Neural cell (in vitro differentiated cells): ENCODE measurements around the gene MST1. TPM values are rescaled to one million over a fixed set of nuclear protein-coding genes. Genes with fewer than 3 reads are reported as not detected.

Source experiments
- H2AFZ ChIP-seq: fragments of 200-600, 300-800 bp; sonication (generic), shearing (Covaris generic); 2 replicates; pipeline ENCODE4 v1.6.0; 2014; ENCODE audit warnings: low read depth, mild to moderate bottlenecking, antibody characterized with exemption, low read length, moderate library complexity
- H3F3A ChIP-seq: fragments of 200-600 bp; shearing (Covaris generic); 2 replicates; pipeline ENCODE4 v1.6.1; 2016; ENCODE audit warnings: mild to moderate bottlenecking, moderate library complexity, mixed read lengths, antibody characterized with exemption, low read length; ENCODE audit not compliant: insufficient read depth, poor library complexity, severe bottlenecking
- H3K27ac ChIP-seq: fragments of 200-600, 300-800 bp; sonication (generic), shearing (Covaris generic); 2 replicates; pipeline ENCODE4 v1.5.1; 2014; ENCODE audit warnings: mild to moderate bottlenecking, low read length, moderate library complexity
- H3K27me3 ChIP-seq: fragments of 300-800, 200-600 bp; sonication (generic), shearing (Covaris generic); 2 replicates; pipeline ENCODE4 v1.6.0; 2014; ENCODE audit warnings: mild to moderate bottlenecking, low read depth, low read length, moderate library complexity; ENCODE audit not compliant: insufficient read depth
- H3K36me3 ChIP-seq: fragments of 300-800, 200-600 bp; sonication (generic), shearing (Covaris generic); 2 replicates; pipeline ENCODE4 v1.5.1; 2014; ENCODE audit warnings: mild to moderate bottlenecking, antibody characterized with exemption, low read length, moderate library complexity; ENCODE audit not compliant: insufficient read depth
- H3K4me2 ChIP-seq: fragments of 300-800, 200-600 bp; sonication (generic), shearing (Covaris generic); 2 replicates; pipeline ENCODE4 v1.6.0; 2014; ENCODE audit warnings: mild to moderate bottlenecking, low read length
- H3K4me3 ChIP-seq: fragments of 300-800, 200-600 bp; sonication (generic), shearing (Covaris generic); 2 replicates; pipeline ENCODE4 v1.5.1; 2014; ENCODE audit warnings: mild to moderate bottlenecking, low read length, moderate library complexity
- H3K79me2 ChIP-seq: fragments of 200-600 bp; shearing (Covaris generic); replicated peaks from 2 replicates; pipeline ENCODE4 v1.6.0; 2014; ENCODE audit warnings: mild to moderate bottlenecking, low read length, moderate library complexity; ENCODE audit not compliant: insufficient read depth
- H3K9ac ChIP-seq: fragments of 300-800, 200-600 bp; sonication (generic), shearing (Covaris generic); 2 replicates; pipeline ENCODE4 v1.6.1; 2016; ENCODE audit warnings: mild to moderate bottlenecking, low read length, mixed read lengths
- H3K9me2 ChIP-seq: fragments of 200-600 bp; shearing (Covaris generic); 2 replicates; pipeline ENCODE4 v1.6.1; 2016; ENCODE audit warnings: mild to moderate bottlenecking, low read length, mixed read lengths; ENCODE audit not compliant: insufficient read depth
- H3K9me3 ChIP-seq: fragments of 200-600, 300-800 bp; sonication (generic), shearing (Covaris generic); 2 replicates; pipeline ENCODE4 v1.6.1; 2016; ENCODE audit warnings: mild to moderate bottlenecking, mixed run types, low read length, moderate library complexity, mixed read lengths
- H4K20me1 ChIP-seq: fragments of 200-600 bp; shearing (Covaris generic); 2 replicates; pipeline ENCODE4 v1.6.1; 2016; ENCODE audit warnings: mild to moderate bottlenecking, mixed run types; ENCODE audit not compliant: insufficient read depth
- CTCF ChIP-seq: fragments of 450-650 bp; IDR thresholded peaks from 2 replicates; pipeline ENCODE4 v1.5.1; 2014; ENCODE audit warnings: antibody characterized with exemption, mild to moderate bottlenecking, moderate library complexity; ENCODE audit not compliant: poor library complexity, severe bottlenecking
- EP300 ChIP-seq: fragments of 450-650 bp; conservative IDR thresholded peaks from 2 replicates; pipeline ENCODE4 v1.6.1; 2014; ENCODE audit warnings: antibody characterized with exemption, mild to moderate bottlenecking, moderate library complexity; ENCODE audit not compliant: poor library complexity, severe bottlenecking
- EZH2 ChIP-seq: fragments of 200-600, 300-800 bp; shearing (Covaris generic), sonication (generic); IDR thresholded peaks from 2 replicates; pipeline ENCODE4 v1.6.1; 2014; ENCODE audit warnings: antibody characterized with exemption, low read length, borderline replicate concordance, mild to moderate bottlenecking; ENCODE audit not compliant: insufficient read depth, poor library complexity, severe bottlenecking
- MXI1 ChIP-seq: fragments of 450-650 bp; conservative IDR thresholded peaks from 2 replicates; pipeline ENCODE4 v1.6.1; 2014; ENCODE audit warnings: antibody characterized with exemption, mild to moderate bottlenecking; ENCODE audit not compliant: poor library complexity, severe bottlenecking
- POLR2AphosphoS5 ChIP-seq: IDR thresholded peaks from 2 replicates; pipeline ENCODE4 v1.6.1; 2012
- RAD21 ChIP-seq: fragments of 450-650 bp; conservative IDR thresholded peaks from 2 replicates; pipeline ENCODE4 v1.6.1; 2014; ENCODE audit warnings: antibody characterized with exemption, mild to moderate bottlenecking, moderate library complexity
- REST ChIP-seq: IDR thresholded peaks from 2 replicates; pipeline ENCODE4 v1.6.1; 2012; ENCODE audit warnings: borderline replicate concordance
- SMC3 ChIP-seq: fragments of 450-650 bp; conservative IDR thresholded peaks from 2 replicates; pipeline ENCODE4 v1.6.1; 2014; ENCODE audit warnings: antibody characterized with exemption, mild to moderate bottlenecking, moderate library complexity; ENCODE audit not compliant: poor library complexity
- TAF1 ChIP-seq: IDR thresholded peaks from 2 replicates; pipeline ENCODE4 v1.6.1; 2012; ENCODE audit warnings: low read depth
- polyA plus RNA-seq: library from polyadenylated mRNA; depleted of rRNA; stranded (reverse); fragments of >200 nt; gene quantifications from 2 replicates; pipeline ENCODE4 v1.2.3, GENCODE V29; 2014

MST1 gene
- polyA plus RNA-seq, 1 donor from 2014 or later: 64.0 TPM

- H3K79me2 ChIP-seq: no peaks in the 10 kb centered on the region
- no peaks in the 10 kb centered on the region for H3K9me2 ChIP-seq
- no peak overlapping the region for H3K27ac ChIP-seq
- H3K4me3 ChIP-seq: no peak overlapping the region
- no peaks in the 10 kb centered on the region for H3K36me3 ChIP-seq
- no peak overlapping the region for H2AFZ ChIP-seq
- H3K27me3 ChIP-seq: no peaks in the 10 kb centered on the region
- no peaks in the 10 kb centered on the region for H3F3A ChIP-seq
- no peak for TF ChIP-seq EP300
- no peak for TF ChIP-seq RAD21
- no peak for TF ChIP-seq TAF1
- no peak for TF ChIP-seq MXI1
- TF ChIP-seq SMC3: no peak
- no peak for TF ChIP-seq POLR2AphosphoS5
- no peak for TF ChIP-seq EZH2
- no peak for TF ChIP-seq REST
- TF ChIP-seq CTCF: no peak
- no peak overlapping the region for H3K4me2 ChIP-seq
- no peak overlapping the region for H3K9ac ChIP-seq
- H4K20me1 ChIP-seq: no peaks in the 10 kb centered on the region
- no peaks in the 10 kb centered on the region for H3K9me3 ChIP-seq
These were observed 19.9 kb downstream of the MST1 start for GRCh38 chr3:49669352-49669751.

GRCh38 chr3:49668861-49669260, 20.4 kb downstream of the MST1 start:
- Histone ChIP-seq H3F3A (no peaks in the 10 kb centered on the region), H3K27ac (no peak overlapping the region), H3K4me2 (no peak overlapping the region), H3K36me3 (no peaks in the 10 kb centered on the region), H4K20me1 (no peaks in the 10 kb centered on the region), H2AFZ (no peak overlapping the region), H3K79me2 (no peaks in the 10 kb centered on the region), H3K27me3 (no peaks in the 10 kb centered on the region), H3K4me3 (no peak overlapping the region), H3K9me2 (no peaks in the 10 kb centered on the region), H3K9me3 (no peaks in the 10 kb centered on the region), H3K9ac (no peak overlapping the region)
- no peak for TF ChIP-seq MXI1
- TF ChIP-seq CTCF: no peak
- no peak for TF ChIP-seq RAD21
- TF ChIP-seq POLR2AphosphoS5: no peak
- no peak for TF ChIP-seq EP300
- TF ChIP-seq EZH2: no peak
- no peak for TF ChIP-seq REST
- no peak for TF ChIP-seq TAF1
- no peak for TF ChIP-seq SMC3
